ENCODE data around the gene SEMA4G. TPM values are rescaled to one million over a fixed set of nuclear protein-coding genes. Genes with fewer than 3 reads are reported as not detected.
A peak's percentile ranks its signal among the peaks of the same experiment; 100 is the strongest.

Gene SEMA4G
- total and polyA plus RNA-seq, 4 donors: 1.2 to 7.4 (median 2.8) TPM

DNA sequence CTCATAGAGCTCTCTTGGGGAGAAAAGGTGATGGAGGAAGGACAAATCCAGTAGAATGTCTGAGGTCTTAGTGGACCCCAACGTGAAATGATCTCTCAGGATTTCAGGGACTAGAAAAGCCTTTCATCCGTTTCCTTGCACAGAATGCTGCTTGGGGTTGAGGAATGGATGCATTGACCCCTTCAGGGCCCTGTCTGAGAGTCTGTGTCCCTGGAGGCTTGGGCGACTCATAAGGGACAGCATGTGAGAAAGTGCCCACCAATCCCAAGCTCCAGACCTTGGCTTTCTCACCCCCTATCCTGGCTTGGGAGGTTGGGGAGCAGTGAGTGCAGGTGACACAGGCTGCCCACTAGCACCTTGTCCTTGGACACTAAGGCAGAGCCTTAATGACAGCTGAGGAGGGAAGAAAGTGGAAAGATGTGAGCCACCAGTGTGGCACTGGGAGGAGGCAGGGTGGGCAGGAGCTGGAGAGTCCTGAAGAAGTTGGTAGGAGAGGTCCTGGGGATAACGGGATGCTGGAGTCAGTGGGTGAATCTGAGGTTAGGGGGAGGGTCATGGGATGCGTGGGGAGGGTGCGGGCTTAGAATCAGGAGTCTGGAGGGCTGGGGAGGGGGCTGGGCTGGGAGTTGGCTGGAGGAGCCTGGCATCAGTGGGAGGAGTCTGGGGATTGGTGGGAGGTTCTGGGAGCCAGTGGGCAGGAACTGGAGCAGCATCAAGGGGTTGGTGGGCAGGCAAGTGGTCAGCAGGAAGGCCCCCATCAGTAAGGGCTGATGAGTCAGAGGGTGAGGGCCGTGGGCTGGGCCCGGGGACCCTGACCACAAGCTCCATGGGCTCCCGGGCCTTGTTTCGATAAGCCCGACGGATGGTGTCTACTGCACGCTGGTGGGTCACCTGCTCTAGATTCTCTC is 38.9 kb downstream of the SEMA4G start:
- Histone ChIP-seq H3K9me3 (ENCODE audit: control insufficient read depth in 4 of 4, insufficient read depth in 3 of 4, low read length in 3 of 4) (no peaks in the 10 kb centered on the region), H3K27me3 (ENCODE audit: control insufficient read depth in 3 of 3, insufficient read depth in 3 of 3, low read length in 2 of 3) (no peaks in the 10 kb centered on the region), H3K4me1 (ENCODE audit: control insufficient read depth in 5 of 5, insufficient read depth in 5 of 5, low read length in 5 of 5) (peaks cover 0 to 39% (median 13%) of the 10 kb centered on the region in 5 donors), H3K27ac (ENCODE audit: low read depth in 1 of 2, low read length in 1 of 2) (peak overlapping the region in 1 of 2 donors; percentile 64), H3K9ac (ENCODE audit: insufficient read depth in 1 of 2, low read length in 2 of 2) (peak overlapping the region in 1 of 2 donors; percentile 1), H3K36me3 (ENCODE audit: control insufficient read depth in 4 of 4, insufficient read depth in 4 of 4, low read length in 4 of 4) (peaks cover 0 to 29% (median 27%) of the 10 kb centered on the region in 4 donors), H3K4me3 (no peak overlapping the region)
- no peak for ATAC-seq (ENCODE audit: insufficient read depth, low FRiP score)
- DNase-seq: no peak
- TF ChIP-seq, protein P1, sequence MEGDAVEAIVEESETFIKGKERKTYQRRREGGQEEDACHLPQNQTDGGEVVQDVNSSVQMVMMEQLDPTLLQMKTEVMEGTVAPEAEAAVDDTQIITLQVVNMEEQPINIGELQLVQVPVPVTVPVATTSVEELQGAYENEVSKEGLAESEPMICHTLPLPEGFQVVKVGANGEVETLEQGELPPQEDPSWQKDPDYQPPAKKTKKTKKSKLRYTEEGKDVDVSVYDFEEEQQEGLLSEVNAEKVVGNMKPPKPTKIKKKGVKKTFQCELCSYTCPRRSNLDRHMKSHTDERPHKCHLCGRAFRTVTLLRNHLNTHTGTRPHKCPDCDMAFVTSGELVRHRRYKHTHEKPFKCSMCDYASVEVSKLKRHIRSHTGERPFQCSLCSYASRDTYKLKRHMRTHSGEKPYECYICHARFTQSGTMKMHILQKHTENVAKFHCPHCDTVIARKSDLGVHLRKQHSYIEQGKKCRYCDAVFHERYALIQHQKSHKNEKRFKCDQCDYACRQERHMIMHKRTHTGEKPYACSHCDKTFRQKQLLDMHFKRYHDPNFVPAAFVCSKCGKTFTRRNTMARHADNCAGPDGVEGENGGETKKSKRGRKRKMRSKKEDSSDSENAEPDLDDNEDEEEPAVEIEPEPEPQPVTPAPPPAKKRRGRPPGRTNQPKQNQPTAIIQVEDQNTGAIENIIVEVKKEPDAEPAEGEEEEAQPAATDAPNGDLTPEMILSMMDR (IDR thresholded peaks at IDR 0.05; ENCODE audit: control extremely low read depth, extremely low read depth): no peak
- 73 to 81% methylated on average over 12 to 13 of the region's 13 CpGs for WGBS, 2 donors

DNA sequence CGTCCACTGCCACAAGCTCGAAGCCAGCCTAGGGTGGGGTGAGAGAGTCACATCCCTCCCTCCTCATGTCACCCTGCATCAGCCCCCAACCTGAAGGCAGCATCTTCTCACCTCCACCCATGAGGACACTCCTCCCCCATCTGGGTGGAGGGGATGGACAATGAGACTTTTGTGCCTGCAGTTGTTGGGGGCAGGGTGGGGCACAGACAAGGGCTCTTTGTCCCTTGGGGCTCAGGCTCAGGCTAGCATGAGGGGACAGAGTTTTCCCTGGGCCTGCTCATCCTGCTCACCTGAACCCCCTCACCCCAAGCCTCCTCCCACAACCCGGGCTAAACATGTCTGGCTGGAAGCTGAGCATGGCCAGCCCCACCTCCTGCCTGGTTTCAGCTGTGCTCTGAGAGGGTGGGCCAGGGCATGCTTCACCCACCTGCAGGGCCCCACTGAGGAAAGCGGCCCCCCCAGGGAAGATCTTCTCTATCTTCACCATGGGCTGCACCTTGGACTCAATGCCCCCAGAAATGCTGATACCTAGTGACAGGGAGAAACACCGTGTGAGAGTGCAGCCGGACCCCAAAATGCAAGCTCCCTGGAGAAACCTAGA is 39.6 kb downstream of the SEMA4G start:
- Histone ChIP-seq H3K4me1 (ENCODE audit: control insufficient read depth in 5 of 5, insufficient read depth in 5 of 5, low read length in 5 of 5) (peaks cover 0 to 39% (median 13%) of the 10 kb centered on the region in 5 donors), H3K36me3 (ENCODE audit: control insufficient read depth in 4 of 4, insufficient read depth in 4 of 4, low read length in 4 of 4) (peaks cover 0 to 21% (median 20%) of the 10 kb centered on the region in 4 donors), H3K9me3 (ENCODE audit: control insufficient read depth in 4 of 4, insufficient read depth in 3 of 4, low read length in 3 of 4) (no peaks in the 10 kb centered on the region), H3K4me3 (no peak overlapping the region), H3K27me3 (ENCODE audit: control insufficient read depth in 3 of 3, insufficient read depth in 3 of 3, low read length in 2 of 3) (no peaks in the 10 kb centered on the region), H3K27ac (ENCODE audit: low read depth in 1 of 2, low read length in 1 of 2) (no peak overlapping the region), H3K9ac (ENCODE audit: insufficient read depth in 1 of 2, low read length in 2 of 2) (no peak overlapping the region)
- TF ChIP-seq, protein P1 (IDR thresholded peaks at IDR 0.05; ENCODE audit: control extremely low read depth, extremely low read depth): no peak
- ATAC-seq (ENCODE audit: insufficient read depth, low FRiP score) (no peak), DNase-seq (no peak)
- 79 to 98% methylated on average over 6 of the region's 6 CpGs for WGBS, 2 donors

DNA sequence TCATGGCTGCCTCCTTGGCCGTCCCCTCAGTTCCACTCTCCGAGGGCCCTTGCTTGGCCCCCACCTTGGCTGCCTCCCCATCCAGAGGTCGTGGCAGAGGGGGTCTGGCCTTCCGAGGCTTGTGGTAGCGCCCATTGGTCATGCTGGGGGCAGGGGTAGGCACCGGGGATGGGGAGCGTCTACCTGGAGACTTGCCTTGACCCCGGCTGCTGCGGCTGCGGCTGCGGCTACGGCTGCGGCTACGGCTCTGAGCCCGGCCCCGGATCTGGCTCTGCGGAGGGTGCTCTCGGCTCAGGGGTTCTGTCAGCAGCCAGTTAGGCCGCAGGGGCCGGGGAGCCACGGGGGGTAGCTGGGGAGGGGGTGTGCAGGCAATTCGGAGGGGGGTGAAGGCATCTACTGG is 41.0 kb downstream of the SEMA4G start:
- Histone ChIP-seq H3K27ac (ENCODE audit: low read depth in 1 of 2, low read length in 1 of 2) (no peak overlapping the region), H3K9ac (ENCODE audit: insufficient read depth in 1 of 2, low read length in 2 of 2) (no peak overlapping the region), H3K27me3 (ENCODE audit: control insufficient read depth in 3 of 3, insufficient read depth in 3 of 3, low read length in 2 of 3) (no peaks in the 10 kb centered on the region), H3K36me3 (ENCODE audit: control insufficient read depth in 4 of 4, insufficient read depth in 4 of 4, low read length in 4 of 4) (peaks cover 0 to 19% (median 10%) of the 10 kb centered on the region in 4 donors), H3K9me3 (ENCODE audit: control insufficient read depth in 4 of 4, insufficient read depth in 3 of 4, low read length in 3 of 4) (no peaks in the 10 kb centered on the region), H3K4me1 (ENCODE audit: control insufficient read depth in 5 of 5, insufficient read depth in 5 of 5, low read length in 5 of 5) (peaks cover 0 to 39% (median 13%) of the 10 kb centered on the region in 5 donors), H3K4me3 (no peak overlapping the region)
- 94 to 95% methylated on average over 21 to 22 of the region's 22 CpGs for WGBS, 2 donors
- ATAC-seq (ENCODE audit: insufficient read depth, low FRiP score): no peak
- TF ChIP-seq, protein P1 (IDR thresholded peaks at IDR 0.05; ENCODE audit: control extremely low read depth, extremely low read depth): no peak
- no peak for DNase-seq
